NCI-H1436 (cell line): Measurements from ENCODE around the gene GRID1.

Experiments used
- DNase-seq: peaks from one replicate; lab custom pipeline; 2025; lab: John Stamatoyannopoulos, UW

Gene GRID1

DNA sequence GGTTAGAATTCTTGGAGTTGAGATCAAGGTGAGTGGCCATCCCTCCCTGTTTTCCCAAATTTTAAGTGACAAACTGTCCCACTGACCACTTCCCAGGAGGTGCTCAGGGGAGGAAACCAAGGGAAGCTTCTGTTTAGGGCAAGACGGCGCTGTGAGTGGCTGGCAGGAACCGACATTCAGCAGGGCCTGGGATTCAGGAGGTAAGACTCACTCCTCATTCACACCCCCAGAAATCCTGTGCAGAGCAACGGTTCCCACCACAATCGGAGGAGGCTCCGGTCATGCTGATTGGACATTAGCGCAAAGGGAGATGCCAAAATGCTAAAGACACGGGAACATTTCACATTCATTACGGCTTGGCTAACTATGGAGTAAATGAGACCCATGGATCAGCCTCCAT lies 200.9 kb downstream of the GRID1 start:
- no peak for DNase-seq

DNA sequence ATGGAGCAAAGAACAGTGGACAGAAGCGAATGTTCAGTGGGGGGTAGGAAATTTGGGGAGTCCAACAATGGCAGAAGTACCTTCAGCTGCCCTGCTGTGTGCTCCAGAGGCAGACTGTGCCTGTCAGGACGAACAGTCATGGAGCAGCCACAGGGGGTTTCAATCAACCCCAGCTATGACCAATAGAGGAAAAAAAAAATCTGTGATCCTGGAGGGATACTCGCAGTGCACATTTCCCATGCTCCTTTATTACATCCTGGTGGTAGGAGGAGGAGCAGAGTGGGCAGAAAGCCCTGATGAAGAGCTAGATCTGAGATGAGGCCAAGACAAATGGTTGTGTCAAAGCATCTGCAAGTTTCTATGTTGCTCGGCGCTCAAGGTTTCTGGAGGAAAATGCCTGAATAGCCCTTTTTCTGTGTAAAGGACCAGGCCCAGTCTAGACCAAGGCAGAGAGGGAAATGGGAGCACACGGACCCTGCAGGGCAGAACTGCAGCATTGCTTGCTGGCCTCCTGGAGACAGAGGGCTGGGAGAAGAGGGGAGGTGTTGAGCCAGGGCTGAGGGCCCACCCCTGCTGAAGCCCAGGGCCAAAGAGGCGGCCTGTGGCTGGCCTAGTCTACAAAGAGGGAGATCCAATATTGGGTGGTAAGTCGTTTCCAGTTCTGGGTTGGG lies 201.5 kb downstream of the GRID1 start:
- no peak for DNase-seq

GRCh38 chr10:86164174-86164774 lies 202.3 kb downstream of the GRID1 start:
- DNase-seq, result no peak

DNA sequence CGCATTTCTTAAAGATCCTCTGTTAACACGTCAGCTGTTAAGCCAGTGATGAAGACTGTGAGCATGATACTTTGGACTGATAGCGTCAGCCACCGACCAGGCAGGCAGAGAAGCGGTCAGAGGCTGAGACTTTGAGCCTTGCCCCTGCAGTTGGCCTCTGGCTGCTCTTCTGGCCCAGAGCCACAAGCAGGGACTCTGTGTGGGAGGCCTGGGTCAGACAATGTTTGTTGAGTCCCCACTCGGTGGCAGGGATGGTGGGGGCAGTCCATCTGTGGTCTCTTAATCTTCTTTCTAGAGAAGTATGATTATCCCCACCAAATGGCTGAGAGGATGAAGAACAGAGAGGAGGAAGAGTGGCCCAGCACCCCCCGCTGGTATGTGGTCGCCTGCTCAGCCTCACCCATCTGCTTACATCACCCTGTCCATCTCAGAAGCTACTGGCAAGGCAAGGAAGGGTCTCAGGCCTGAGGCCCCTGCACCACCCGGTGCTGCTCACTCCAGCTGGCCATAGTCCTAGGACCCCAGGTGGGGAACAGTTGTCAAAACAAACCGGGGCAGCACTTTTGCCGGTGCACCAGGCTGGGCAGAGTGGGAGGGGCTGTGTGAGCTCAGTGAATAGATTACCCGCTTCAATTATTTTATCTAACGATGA lies 202.9 kb downstream of the GRID1 start:
- no peak for DNase-seq

GRCh38 chr10:86162696-86163400 lies 203.7 kb downstream of the GRID1 start:
- DNase-seq, result no peak

DNA sequence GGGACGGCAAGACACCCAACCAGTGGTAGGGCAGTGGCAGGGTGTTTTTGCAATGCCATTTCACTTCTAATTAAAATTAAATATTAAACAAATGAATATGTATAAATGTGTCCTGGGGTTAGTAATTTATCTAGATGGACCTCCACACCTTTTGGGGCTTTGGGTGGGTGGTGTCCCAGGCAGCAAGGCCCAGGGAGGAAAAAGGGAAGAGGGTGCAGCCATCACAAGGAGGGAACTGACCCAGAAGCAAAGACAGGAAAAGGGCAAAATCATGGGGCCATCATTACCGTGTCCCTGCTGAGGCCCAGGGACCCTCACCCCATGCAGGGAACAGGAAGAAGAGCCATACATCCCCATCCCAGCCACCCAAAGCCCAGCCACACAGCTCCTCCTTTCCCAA lies 204.6 kb downstream of the GRID1 start:
- no peak for DNase-seq

GRCh38 chr10:86160890-86161585 lies 205.6 kb downstream of the GRID1 start:
- DNase-seq, result no peak

DNA sequence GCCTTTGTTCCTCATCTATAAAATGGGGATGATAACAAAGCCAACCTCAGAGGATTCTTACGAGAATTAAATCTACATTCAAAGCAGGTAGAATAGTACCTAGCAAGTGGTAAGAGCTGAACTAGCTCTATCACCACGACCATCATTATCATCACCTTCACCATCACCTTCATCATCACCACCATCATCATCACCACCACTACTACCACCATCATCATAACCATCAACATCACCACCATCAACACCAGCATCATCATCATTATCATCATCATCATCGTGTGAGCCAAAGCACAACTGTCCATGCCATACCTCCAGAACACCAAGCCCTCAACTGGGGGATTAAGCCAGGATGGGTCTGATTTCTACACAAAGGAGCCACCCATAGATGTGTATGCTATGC lies 206.8 kb downstream of the GRID1 start:
- no peak for DNase-seq

- no peak for DNase-seq
These were observed 211.3 kb downstream of the GRID1 start for GRCh38 chr10:86155054-86155921.

DNA sequence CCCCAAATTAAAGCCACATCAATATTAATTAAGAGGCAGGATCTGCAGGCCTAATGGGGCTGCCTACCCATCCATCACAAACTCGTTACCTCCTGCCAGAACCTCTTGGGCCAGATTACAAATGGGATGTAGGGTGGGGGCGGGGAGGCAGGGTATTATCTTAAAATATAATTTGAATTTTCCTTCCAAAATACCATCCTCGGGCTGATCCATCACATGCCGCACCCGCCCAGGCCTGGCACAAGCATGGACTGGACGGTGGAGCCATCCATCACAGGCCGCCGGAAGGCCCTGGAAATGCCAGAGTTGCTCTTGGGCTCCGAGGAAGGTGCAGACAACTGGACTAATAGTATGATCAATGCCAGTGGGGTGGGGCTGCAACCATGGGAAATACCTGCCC lies 212.8 kb downstream of the GRID1 start:
- DNase-seq, result no peak

- no peak for DNase-seq
These were observed 213.7 kb downstream of the GRID1 start for GRCh38 chr10:86152911-86153310.

- no peak for DNase-seq
These were observed 214.2 kb downstream of the GRID1 start for GRCh38 chr10:86152354-86152753.

GRCh38 chr10:86151613-86152012 lies 215.0 kb downstream of the GRID1 start:
- DNase-seq, result no peak

DNA sequence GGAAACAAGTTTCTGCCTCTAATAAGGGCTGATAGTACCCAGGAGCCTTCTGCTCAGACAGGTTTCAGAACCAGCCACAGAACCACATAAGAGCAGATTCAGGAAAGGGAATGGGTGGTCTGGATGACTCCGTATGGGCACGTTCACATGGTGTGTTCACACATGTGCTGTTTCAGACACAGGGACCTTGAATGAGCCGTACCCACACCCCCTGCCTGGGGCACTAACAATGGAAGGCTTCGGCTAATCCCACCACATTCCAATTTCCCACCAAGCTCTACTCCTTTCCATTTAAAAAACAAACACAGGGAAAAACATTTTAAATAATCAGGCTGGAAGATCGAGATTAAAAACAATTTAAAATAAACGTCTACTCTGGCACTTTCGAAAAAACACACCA lies 217.3 kb downstream of the GRID1 start:
- no peak for DNase-seq

GRCh38 chr10:86148117-86148516 lies 218.5 kb downstream of the GRID1 start:
- DNase-seq, result no peak

GRCh38 chr10:86144301-86144700 lies 222.3 kb downstream of the GRID1 start:
- DNase-seq, result no peak

- DNase-seq, result no peak
These were observed 224.7 kb downstream of the GRID1 start for GRCh38 chr10:86141896-86142295.

- DNase-seq, result no peak
These were observed 227.4 kb downstream of the GRID1 start for GRCh38 chr10:86139066-86139657.

- DNase-seq, result no peak
These were observed 228.0 kb downstream of the GRID1 start for GRCh38 chr10:86138551-86139065.

- DNase-seq, result no peak
These were observed 229.0 kb downstream of the GRID1 start for GRCh38 chr10:86137561-86137960.

GRCh38 chr10:86136934-86137333 lies 229.7 kb downstream of the GRID1 start:
- DNase-seq, result no peak
